Medulla oblongata (tissue), 1 donor: ENCODE measurements around the gene VN1R5.
"Not testable (repeated sequence)": the region's sequence is repeated elsewhere in the genome, so short reads cannot be mapped to it uniquely, and the experiment has no call there.

Experiments
- DNase-seq: peaks from one replicate; pipeline ENCODE4 v3.0.0-alpha.2; 2015; ENCODE audit errors: extremely low spot score

The VN1R5 gene

DNA sequence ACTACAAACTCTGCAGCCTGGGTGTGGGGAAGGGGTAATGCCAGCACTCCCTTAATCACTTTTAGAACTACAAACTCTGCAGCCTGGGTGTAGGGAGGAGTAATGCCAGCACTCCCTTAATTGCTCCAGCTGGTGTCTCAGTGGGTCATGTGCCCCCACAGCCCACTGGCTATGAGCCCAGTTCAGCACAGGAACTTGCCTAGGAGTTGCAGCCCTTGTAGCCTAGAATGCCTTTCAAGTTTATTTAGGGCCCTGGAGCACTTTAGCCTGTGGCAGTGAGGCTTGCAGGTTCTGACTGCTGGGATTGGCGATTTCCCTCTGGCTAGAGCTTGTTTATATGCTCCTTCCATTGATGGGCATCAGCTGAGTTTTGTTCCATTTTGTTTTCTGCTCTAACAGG lies 17.1 kb downstream of the VN1R5 start:
- DNase-seq = peak; percentile 70

DNA sequence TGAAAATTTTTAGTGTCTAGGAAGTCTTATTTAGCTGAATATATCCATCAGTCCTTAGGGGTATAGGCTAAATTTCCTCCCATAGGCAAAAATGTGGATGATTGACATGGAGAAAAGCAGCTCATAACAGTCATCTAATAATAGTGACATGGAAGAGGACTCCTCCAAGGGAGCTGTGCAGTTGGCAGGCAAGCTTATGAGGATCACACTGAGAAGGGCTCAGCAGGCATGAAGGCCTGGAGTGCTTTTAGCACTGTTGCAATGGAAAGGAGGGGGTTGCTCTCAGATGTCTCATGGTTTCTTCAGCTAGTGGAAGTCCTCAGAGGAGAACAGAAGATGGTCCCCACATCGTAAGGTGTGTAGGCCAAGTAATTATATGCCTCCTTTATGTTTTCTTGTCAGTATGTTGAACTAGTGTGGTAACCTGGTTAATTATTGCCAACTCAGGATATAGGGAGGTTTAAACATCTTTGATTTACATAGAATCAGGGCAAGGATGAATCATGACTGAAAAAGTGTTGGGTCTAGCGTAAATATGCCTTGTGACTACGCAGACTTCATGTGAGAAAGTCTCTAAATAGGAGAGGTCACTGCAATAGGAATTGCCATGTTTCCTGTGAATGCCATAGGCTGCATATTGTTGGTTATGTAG lies 18.9 kb downstream of the VN1R5 start:
- no peak for DNase-seq

DNA sequence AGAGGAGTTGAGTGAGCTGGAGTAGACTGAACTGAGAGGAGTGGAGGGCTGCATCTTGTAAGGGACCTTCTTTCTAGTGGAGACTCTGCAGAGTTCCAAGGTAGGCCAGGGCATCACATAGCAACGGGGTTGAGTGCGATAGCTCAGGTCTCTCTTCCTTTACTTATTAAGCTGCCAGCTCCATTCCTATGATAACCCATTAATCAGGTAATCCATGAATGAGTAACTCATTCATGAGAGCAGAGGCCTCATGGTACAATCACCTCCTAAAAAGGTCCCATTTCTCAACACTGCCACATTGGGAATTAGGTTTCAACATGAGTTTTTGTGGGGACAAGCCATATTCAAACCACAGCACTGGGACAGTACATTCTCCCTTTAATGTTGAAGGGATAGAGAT lies 21.3 kb downstream of the VN1R5 start:
- DNase-seq = no peak

DNA sequence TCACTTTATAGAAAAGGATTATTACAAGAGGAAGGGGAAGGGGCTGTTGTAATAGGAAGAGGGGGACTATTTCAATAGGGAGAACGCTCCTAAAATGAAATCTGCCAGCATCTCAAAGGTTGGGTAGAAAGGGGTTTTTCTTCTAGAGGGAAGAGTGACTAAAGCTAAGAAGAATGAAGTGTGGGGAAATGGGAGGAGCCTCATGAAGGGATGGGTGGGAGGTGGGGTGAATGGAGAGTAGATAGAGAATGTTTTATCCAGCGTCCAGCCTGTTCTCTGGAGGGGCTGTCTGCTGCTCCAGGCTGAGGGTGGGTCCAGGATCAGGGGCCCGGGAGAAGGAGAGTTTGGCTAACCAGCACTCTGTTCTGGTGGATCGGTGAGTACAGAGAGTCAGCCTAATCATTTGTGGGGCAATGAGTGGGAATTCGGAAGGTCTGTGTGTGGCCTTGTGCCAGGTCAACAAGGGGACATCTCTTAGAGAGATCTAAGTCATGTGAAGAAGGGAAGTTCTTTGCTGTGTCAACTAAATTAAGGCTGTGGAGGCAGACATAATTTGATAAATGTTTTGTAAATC lies 25.2 kb downstream of the VN1R5 start:
- no peak for DNase-seq

DNA sequence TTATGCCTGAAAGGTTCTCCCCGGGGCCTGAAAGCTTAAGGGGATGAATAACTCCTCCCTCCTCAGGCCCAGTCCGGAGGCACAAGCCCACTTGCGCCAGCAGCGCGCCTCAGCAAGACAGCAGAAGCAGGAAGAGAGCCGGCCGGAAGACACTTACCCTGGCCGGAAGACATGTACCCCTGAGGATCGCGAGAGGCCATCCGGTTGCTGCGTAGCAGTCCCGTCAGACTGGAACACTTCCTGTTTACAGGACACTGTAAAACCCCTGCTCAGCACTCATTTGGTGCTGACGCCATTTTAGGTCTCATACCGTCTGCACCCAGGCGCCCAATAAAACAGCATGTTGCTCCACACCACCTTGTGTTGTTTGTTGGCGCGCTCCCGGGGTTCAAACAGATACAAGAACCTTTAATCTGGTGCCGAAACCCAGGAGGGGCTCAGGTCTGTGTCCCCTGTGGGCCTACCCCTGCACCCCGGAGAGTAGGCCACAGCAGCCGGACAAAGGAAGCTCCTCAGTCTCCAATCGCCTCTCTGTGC lies 30.3 kb downstream of the VN1R5 start:
- DNase-seq = no peak

DNA sequence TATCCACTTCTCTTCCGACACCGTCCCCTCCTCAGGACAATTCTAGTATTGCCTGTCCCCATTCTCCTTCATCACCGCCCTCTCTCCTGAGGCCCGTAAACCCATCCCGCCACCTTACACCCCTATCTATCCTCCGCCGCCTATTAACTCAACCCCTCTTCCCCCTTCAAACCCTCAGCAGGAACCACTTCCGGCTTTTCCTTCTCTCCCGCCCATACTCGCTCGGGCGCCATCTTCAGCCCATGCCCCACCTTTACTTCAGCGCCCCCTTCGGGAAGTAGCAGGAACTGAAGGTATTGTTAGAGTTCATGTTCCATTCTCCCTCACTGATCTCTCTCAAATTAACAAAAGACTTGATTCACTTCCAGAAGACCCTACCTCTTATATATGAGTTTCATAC lies 31.6 kb downstream of the VN1R5 start:
- no peak for DNase-seq

DNA sequence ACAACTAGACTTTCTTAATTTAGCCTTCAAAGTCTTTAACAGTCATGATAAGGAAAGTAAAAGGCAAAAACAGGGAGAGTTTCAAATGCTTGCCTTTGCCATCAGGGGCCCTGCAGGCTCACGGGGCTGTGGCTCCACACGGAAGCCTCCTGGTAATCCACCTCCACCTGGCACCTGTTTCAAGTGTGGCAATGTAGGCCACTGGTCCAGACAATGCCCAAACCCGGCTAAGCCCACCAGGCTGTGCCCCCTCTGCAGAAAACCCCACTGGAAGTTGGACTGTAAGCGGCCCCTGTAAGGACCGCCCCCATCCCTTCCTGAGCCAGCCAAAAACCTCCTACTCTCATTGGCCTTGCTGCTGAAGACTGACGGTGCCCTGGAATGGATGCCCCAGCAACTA lies 32.5 kb downstream of the VN1R5 start:
- no peak for DNase-seq

DNA sequence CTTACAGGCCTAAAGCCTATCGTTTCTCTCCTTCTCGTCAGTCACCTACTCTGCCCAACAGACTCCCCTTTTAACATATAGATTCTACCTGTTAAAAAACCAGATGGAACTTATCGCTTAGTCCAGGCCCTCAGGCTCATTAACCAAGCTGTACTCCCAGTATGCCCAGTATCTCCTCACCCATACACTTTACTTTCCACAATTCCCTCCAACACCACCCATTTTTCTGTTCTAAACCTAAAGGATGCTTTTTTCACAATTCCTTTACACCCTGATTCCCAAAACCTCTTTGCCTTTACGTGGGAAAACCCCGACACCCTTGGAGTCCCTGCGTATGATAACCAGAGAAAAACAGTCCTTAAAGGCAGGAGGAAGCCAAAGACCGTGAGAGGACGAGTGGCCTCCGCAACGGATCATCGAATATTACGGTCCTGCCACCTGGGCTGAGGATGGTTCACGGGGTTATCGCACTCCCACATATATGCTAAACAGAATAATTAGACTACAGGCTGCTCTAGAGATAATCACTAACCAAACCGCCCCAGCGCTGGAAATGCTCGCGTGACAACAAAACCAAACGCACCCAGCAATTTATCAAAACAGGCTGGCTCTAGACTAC lies 33.5 kb downstream of the VN1R5 start:
- not testable (repeated sequence) for DNase-seq

DNA sequence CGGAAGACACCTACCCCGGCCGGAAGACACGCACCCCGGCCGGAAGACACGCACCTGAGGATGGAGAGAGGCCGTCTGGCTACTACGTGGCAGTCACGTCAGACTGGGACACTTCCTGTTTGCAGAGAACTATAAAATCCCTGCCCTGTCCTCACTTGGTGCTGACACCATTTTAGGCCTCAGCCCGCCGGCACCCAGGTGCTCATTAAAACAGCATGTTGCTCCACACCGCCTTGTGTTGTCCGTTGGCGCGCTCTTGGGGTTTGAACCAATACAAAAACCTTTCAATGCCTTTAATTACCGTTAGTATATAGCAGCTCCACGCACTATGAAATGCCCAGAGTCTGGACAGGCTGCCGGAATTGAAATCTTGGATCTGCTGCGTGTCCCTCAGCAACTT lies 34.7 kb downstream of the VN1R5 start:
- no peak for DNase-seq

DNA sequence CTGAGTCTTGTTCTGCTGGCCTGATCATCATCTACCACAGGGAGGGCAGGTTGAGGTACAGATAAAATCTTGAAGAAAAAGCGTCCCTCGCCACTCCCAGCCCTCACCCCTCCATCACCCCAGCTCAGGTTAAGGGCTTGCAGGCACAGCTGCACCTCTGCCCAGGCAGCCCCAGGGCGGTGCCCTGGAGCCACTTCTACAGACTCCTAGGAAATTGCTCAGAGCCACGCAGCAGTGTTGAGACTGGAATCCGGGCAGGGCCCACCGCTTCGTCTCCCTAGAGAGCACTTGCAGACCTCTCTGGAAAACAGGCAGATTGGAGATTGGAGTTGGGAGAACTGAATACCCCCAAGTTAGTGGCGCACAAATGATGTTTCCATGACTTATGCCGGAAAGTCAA lies 35.3 kb downstream of the VN1R5 start:
- DNase-seq = no peak

DNA sequence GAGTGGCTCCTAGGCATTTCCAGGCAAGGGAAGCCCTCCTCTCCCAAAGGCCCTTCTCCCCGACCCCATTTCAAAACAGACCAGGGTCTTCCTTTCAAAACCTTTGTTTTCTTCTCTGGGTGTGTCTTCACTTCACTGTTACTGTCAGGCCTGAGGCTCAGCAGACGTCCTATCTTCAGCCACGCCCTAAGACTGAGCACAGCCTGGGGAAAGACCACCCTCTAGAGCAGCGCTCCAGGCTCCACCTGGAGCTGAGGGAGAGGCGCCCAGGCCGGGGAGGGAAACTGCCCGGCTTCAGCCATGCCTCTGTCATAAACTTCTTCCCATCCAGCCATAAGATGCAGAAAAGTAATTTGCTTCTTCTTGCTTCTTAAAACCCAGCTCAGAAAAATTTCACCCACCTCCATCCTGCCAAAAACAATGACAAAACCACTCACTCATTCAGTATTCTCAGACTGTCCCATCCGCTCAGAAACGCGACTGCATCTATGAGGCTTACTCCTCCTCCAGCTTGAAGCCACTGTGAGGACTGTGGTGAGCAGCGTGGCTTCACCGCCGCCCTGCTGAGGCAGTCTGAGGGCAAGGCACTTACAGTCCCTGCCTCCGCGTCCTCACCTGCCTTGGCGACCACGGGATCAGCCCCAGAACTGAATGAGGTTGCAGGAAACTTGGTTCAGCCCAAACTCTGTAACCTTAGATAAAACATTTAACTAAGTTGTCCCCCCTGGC lies 36.1 kb downstream of the VN1R5 start:
- DNase-seq = no peak

DNA sequence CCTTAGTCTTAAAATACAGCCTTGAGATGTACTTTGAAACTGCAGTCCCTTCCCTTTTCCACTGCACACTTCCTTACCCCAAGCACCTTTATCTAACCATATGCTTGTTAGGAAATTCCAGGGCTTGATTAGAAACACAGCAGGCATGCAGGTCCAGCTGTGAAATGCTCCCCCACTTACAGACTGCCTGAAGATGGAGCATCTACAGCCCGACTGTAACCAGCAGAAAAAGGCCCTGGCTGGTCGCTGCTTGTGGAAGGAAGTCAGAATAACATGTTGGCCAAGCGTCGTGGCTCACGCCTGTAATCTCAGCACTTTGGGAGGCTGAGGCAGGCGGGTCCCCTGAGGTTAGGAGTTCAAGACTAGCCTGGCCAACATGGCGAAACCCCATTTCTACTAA lies 37.2 kb downstream of the VN1R5 start:
- DNase-seq = no peak

DNA sequence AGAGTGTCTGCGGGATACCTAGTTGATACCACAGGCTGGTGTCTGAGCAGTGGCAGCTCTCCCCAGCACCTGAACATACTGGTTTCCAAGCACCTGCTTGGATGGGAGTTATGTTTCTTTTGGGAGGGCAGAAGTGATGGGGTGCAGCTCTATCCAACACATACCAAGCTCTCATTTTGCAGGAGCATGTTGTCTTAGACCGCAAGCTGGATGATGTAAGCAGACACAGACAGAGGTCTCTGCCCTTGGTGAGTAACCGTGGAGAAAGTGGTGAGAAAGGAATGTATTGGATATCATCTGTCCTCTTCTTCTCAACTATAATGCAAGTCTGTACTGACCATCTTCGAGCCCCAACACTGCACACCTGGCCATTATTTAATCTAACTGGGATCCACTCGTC lies 38.4 kb downstream of the VN1R5 start:
- DNase-seq = no peak

DNA sequence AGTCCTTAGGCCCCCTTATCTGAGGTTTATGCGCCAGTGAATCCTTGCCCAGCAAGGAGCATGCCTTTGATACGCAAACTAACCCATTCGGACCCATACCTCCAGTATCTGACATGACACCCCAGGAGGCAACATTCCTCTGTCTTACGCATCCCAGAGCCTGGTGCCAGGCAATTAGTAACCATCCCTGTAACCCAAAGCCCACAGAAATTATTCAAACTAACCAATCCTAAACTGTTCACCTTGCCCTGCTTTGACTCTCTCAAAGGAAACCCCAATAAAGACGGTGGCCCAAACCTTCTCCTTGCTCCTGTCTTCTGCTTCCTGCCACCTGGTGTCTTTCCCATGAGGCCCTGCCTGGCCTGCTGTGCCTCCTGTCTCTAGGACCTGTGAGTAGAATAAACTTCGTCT lies 39.4 kb downstream of the VN1R5 start:
- DNase-seq = no peak

DNA sequence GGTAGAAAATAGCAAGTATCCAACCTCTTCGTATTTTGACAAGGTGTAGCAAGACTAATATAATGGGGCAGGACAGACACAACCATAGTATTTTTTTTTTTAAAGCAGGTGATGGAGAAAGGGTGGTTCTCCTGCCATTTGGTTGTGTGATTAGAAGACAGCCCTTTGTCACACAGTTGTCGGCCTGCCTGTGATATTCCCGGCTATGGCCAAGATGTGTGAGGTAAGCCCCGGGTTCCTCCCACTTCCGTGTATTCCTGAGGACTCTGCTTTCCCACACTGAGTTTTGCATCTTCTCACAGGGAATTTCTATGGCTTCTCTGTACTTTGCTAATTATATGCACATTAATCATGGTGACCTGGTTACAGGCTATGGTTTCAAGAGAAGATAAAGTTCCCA lies 39.9 kb downstream of the VN1R5 start:
- DNase-seq = no peak

DNA sequence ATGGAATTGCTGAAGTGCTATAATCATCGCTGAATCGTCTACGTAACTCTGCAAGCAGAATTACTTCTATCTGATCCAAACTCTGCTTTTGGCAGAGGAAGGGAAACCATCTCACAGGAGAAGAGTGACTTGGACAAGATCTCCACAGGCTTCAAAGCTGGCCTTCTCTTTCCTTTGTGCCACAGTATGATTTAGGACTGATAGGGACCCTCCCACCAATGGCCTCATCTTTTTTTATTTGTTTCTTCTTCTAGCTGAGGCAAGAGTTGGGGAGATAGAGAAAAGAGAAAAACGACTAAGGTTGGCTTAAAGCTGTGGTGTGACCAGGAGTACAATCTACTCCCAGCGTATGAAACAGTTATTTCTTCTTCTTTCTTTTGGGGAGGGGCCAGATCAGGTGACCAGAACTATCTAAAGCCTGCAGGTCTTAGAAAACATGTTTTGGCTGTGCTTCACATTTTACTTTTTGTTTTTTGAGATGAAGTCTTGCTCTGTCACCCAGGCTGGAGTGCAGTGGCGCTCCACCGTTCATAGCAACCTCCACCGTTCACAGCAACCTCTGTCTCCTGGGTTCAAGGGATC lies 40.8 kb downstream of the VN1R5 start:
- DNase-seq = no peak

DNA sequence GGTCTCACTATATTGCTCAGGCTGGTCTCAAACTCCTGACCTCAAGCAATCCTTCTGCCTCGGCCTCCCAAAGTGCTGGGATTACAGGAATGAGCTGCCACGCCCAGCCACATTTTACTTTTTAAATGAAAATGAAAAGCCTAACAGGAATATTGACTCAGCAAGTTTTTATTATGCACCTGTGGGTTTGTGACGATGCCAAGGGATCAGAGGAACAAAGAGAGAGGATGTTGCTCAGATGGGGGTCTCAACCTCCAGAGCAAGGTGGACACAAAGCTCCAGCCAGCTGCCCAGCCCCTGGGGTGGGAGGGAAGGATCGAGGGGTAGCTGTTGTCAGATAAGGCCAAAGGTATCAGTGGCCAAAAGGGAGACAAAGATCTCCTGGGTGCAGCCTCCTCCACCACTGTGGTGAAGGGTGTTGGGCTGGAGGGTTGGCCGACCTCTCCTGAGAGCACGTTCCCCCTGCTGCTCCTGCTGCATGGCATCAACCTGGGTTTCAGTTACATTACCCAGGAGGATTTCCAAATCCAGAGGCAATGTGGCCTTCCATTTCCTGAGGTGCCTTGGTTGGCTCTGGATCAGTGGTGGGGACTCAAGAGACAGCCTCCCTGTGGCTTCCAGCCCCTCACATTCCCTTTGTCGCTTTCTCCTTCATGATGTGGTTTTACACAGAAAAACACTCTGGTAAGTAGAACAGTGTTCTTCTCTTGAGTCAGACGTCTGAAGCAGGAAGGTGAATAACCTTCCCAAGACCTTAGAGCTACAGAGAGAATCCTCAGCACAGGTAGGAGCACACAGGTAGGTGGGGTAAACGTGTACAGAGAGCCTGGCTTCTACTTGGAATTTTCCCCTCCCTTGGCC lies 41.6 kb downstream of the VN1R5 start:
- no peak for DNase-seq

DNA sequence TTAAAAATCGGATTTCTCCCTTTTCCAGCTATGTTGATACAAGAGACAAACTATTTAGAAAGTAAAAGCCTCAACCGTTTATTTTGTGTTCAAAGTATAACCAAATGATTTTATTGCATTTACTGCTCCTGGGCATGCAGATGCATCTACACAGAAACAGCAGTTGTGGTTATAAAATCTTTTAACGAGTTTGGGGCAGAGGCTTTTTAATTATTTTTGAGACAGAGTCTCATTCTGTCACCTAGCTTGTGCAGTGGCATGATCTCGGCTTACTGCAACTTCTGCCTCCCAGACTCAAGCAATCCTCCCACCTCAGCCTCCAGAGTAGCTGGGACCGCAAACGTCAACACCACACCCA lies 42.2 kb downstream of the VN1R5 start:
- no peak for DNase-seq

DNA sequence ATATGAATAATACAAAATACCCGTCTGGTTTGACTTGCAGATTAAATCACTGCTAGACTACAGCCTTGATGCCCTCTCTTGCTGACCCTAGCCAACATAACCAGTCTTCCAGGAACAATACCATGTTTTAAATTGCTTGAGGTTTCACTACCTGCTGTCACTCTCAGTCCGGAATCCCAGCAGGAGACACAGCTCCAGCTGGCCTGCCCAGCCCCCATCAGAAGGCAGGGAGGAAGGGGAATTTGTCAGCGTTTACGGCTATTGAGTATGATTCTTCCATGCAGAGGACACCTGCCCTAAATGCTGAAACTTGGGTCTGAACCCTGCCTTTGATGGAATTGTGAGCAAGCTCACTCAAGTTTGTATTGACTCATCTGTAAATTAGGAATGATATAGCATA lies 42.8 kb downstream of the VN1R5 start:
- no peak for DNase-seq

DNA sequence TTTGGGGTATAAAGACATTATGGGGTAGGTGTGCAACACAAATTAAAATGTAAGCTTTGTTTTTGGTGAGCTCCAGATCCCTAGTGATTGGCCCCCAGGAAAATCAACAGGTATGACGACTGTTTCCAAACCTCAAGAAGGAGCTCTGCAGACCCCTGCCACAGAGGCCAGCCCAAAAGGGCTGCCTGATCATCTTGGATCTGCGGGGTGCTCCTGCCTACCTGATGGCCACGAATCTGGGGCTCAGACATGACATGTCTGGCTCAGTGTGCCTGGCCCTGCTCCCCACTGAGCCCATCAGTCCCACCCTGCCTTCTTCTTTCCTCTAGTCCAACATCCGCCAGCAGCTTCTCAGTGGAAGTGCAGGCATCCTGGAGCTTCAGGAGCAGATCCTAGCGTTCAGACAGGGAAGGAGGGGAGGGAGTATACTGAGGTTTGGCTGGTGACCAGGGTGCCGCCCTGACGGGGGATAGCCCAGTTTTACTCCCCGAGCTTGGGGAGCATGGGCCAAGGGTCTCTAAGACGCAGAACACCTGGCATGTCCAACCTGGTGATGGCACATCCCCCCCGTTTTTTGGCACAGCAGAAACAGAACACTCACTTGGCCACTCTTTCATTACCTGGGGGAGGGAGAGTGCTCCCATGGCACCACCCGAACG lies 44.0 kb downstream of the VN1R5 start:
- no peak for DNase-seq
